GM23338 (cell line): Measurements from ENCODE around the gene PPP2R5C. TPM values are rescaled to one million over a fixed set of nuclear protein-coding genes. Genes with fewer than 3 reads are reported as not detected.

Experiments
- ATAC-seq: fragments of 200-7000 bp; cut with Tn5 transposase; 3 replicates; pipeline ENCODE4 v1.9.1; 2020
- DNase-seq: peaks from one replicate; pipeline ENCODE4 v3.0.0-alpha.2; 2015; ENCODE audit warnings: low spot score
- H2AFZ ChIP-seq: fragments of 200-600 bp; sonication (generic); 2 replicates; pipeline ENCODE4 v1.8.0; 2016; ENCODE audit warnings: antibody characterized with exemption, mild to moderate bottlenecking, moderate library complexity
- H3F3A ChIP-seq: fragments of 200-600 bp; sonication (generic); replicated peaks from 2 replicates; pipeline ENCODE4 v1.8.0; 2017; ENCODE audit warnings: antibody characterized with exemption, mixed run types, low read depth
- H3K27ac ChIP-seq: fragments of 200-600 bp; sonication (generic); 2 replicates; pipeline ENCODE4 v1.6.1; 2016; ENCODE audit warnings: low read depth
- H3K27me3 ChIP-seq: fragments of 200-600 bp; sonication (generic); 2 replicates; pipeline ENCODE4 v1.8.0; 2016; ENCODE audit warnings: mild to moderate bottlenecking, mixed run types, moderate library complexity; ENCODE audit not compliant: insufficient read depth
- H3K36me3 ChIP-seq: fragments of 200-600 bp; sonication (generic); 2 replicates; pipeline ENCODE4 v1.8.0; 2016; ENCODE audit warnings: mild to moderate bottlenecking; ENCODE audit not compliant: insufficient read depth
- H3K4me1 ChIP-seq: fragments of 200-600 bp; sonication (generic); 2 replicates; pipeline ENCODE4 v1.8.0; 2016; ENCODE audit warnings: mild to moderate bottlenecking, moderate library complexity; ENCODE audit not compliant: insufficient read depth
- H3K4me2 ChIP-seq: fragments of 200-600 bp; sonication (generic); 2 replicates; pipeline ENCODE4 v1.7.1; 2017; ENCODE audit warnings: mixed run types
- H3K4me3 ChIP-seq: fragments of 200-600 bp; sonication (generic); 2 replicates; pipeline ENCODE4 v1.6.1; 2016; ENCODE audit warnings: mixed run types
- H3K79me2 ChIP-seq: fragments of 200-600 bp; sonication (generic); replicated peaks from 2 replicates; pipeline ENCODE4 v1.8.0; 2017; ENCODE audit warnings: mild to moderate bottlenecking; ENCODE audit not compliant: insufficient read depth
- H3K9me2 ChIP-seq: fragments of 200-600 bp; sonication (generic); 2 replicates; pipeline ENCODE4 v1.8.0; 2017; ENCODE audit not compliant: insufficient read depth
- H4K20me1 ChIP-seq: fragments of 200-600 bp; sonication (generic); replicated peaks from 2 replicates; pipeline ENCODE4 v1.8.0; 2017; ENCODE audit warnings: mild to moderate bottlenecking; ENCODE audit not compliant: insufficient read depth
- H3K27ac Mint-ChIP-seq: 2 replicates; pipeline ENCODE4 v1.8.0; 2020; ENCODE audit warnings: inconsistent platforms, mild to moderate bottlenecking, moderate library complexity, mixed read lengths
- H3K27me3 Mint-ChIP-seq: 3 replicates; pipeline ENCODE4 v1.8.0; 2022; ENCODE audit warnings: low read depth, mild to moderate bottlenecking, moderate library complexity, mixed read lengths, inconsistent platforms; ENCODE audit not compliant: insufficient read depth, poor library complexity
- H3K36me3 Mint-ChIP-seq: 3 replicates; pipeline ENCODE4 v1.8.0; 2021; ENCODE audit warnings: low read depth, mild to moderate bottlenecking, inconsistent platforms, moderate library complexity, mixed read lengths
- H3K4me1 Mint-ChIP-seq: 3 replicates; pipeline ENCODE4 v1.8.0; 2020; ENCODE audit warnings: mild to moderate bottlenecking, inconsistent platforms, mixed read lengths
- H3K4me3 Mint-ChIP-seq: 3 replicates; pipeline ENCODE4 v1.8.0; 2021; ENCODE audit warnings: moderate library complexity, mild to moderate bottlenecking, inconsistent platforms, mixed read lengths
- H3K9me3 Mint-ChIP-seq: 3 replicates; pipeline ENCODE4 v1.8.0; 2020; ENCODE audit warnings: moderate library complexity, mild to moderate bottlenecking, inconsistent platforms, mixed read lengths
- CREB1 ChIP-seq: fragments of 250-450 bp; sonication (Bioruptor Pico); IDR thresholded peaks from 2 replicates; pipeline ENCODE4 v1.5.0; 2020; ENCODE audit warnings: low read depth, mild to moderate bottlenecking, moderate library complexity
- EZH2phosphoT487 ChIP-seq: fragments of 200-600 bp; sonication (generic); IDR thresholded peaks from one replicate; pipeline ENCODE4 v1.8.1; 2018; ENCODE audit warnings: antibody characterized with exemption; ENCODE audit not compliant: unreplicated experiment
- JUNB ChIP-seq: IDR thresholded peaks from one replicate; pipeline ENCODE4 v1.6.1; 2016; ENCODE audit warnings: antibody characterized with exemption; ENCODE audit not compliant: unreplicated experiment
- POLR2AphosphoS5 ChIP-seq: IDR thresholded peaks from 2 replicates; pipeline ENCODE4 v1.6.1; 2016; ENCODE audit warnings: antibody characterized with exemption, low read depth
- REST ChIP-seq: IDR thresholded peaks from one replicate; pipeline ENCODE4 v1.6.1; 2018; ENCODE audit warnings: antibody characterized with exemption; ENCODE audit not compliant: unreplicated experiment
- STAT1 ChIP-seq: IDR thresholded peaks from one replicate; pipeline ENCODE4 v1.6.1; 2016; ENCODE audit warnings: antibody characterized with exemption; ENCODE audit not compliant: unreplicated experiment
- ZNF114 ChIP-seq: fragments of 250-450 bp; sonication (Bioruptor Pico); IDR thresholded peaks from 2 replicates; pipeline ENCODE4 v1.5.0; 2020; ENCODE audit warnings: mild to moderate bottlenecking, moderate library complexity
- ZNF331 ChIP-seq: fragments of 250-450 bp; sonication (Bioruptor Pico); IDR thresholded peaks from 2 replicates; pipeline ENCODE4 v1.5.0; 2020; ENCODE audit warnings: low read depth, mild to moderate bottlenecking, moderate library complexity
- polyA plus RNA-seq: library from polyadenylated mRNA; unstranded; fragments of >200 nt; fragmentation: Nextera tagmentation; extraction: Ambion mirVana; gene quantifications from 2 replicates; pipeline ENCODE4 v1.2.1, GENCODE V29; 2016
- total RNA-seq: library from RNA; depleted of rRNA; stranded (reverse); fragments of >200 nt; shearing (Covaris generic); gene quantifications from 2 replicates; pipeline ENCODE4 v1.2.3, GENCODE V29; 2014
- TF ChIP-seq, protein P1 (sequence below), 2 experiments: fragments of 200-600 bp in 1 of 2; sonication (generic) in 1 of 2; conservative IDR thresholded peaks; 2 replicates each; pipeline versions ENCODE4 v1.5.1 to v1.6.1; 2016 to 2017; ENCODE audit warnings: antibody characterized with exemption in 2 of 2, low read depth in 2 of 2, mild to moderate bottlenecking in 2 of 2, moderate library complexity in 1 of 2
- TF ChIP-seq, protein P2 (sequence below): fragments of 250-450 bp; sonication (Bioruptor Pico); IDR thresholded peaks from 2 replicates; pipeline ENCODE4 v1.5.0; 2020; ENCODE audit warnings: mild to moderate bottlenecking, moderate library complexity

PPP2R5C gene
- total and polyA plus RNA-seq, 2 experiments from 2014 or later: 75.4 to 79.7 TPM

DNA sequence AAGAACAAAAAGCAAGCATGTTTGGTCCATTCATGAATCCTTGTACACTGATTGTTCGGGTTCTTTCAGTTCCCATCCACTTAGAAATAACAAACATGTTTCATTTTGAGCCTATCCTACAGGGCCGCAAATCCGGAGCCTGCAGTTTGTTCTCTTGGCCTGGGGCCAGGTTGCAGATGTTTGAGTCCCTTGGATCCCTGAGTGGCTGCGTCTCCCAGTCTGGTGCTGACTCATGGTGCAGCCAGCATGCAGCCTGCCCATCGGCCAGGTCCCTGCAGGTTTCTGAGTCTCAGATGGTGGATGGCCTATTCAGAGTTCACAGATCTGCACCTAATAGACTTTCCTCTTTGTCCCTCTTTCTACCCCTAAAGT, 201.0 kb downstream of the PPP2R5C start (continued):
- TF ChIP-seq ZNF114 (CRISPR knock-in tag) (no peak), STAT1 (no peak), JUNB (no peak), EZH2phosphoT487 (no peak), POLR2AphosphoS5 (no peak), REST (no peak)
- TF ChIP-seq, protein P1, sequence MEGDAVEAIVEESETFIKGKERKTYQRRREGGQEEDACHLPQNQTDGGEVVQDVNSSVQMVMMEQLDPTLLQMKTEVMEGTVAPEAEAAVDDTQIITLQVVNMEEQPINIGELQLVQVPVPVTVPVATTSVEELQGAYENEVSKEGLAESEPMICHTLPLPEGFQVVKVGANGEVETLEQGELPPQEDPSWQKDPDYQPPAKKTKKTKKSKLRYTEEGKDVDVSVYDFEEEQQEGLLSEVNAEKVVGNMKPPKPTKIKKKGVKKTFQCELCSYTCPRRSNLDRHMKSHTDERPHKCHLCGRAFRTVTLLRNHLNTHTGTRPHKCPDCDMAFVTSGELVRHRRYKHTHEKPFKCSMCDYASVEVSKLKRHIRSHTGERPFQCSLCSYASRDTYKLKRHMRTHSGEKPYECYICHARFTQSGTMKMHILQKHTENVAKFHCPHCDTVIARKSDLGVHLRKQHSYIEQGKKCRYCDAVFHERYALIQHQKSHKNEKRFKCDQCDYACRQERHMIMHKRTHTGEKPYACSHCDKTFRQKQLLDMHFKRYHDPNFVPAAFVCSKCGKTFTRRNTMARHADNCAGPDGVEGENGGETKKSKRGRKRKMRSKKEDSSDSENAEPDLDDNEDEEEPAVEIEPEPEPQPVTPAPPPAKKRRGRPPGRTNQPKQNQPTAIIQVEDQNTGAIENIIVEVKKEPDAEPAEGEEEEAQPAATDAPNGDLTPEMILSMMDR (conservative IDR thresholded peaks at IDR 0.05; ENCODE audit: low read depth in 2 of 2): no peak

DNA sequence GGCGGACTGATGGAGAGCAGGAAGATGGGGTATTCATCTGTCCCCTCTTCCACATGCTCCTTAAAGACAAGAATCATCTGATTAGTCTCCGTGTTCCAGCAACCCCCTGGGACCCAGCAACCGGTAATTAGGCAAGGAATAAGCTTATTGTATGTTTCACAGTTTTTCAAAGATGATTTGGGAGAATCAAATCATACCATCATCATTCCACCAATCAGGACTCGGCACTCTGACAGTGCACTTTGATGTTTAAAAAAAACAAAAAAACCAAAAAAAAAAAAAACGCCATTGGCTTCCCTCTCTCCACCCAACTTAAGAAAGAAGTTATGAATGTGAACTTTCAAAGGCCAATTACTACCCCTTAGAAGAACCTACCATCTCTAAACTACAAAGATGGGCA, 201.5 kb downstream of the PPP2R5C start:
- H2AFZ ChIP-seq: no peak overlapping the region
- Mint-ChIP-seq H3K27me3 (peaks cover 26% of the 10 kb centered on the region), H3K4me3 (no peak overlapping the region), H3K4me1 (peaks cover 24% of the 10 kb centered on the region; the same call in 2 of the 3 replicates), H3K36me3 (peaks cover 3% of the 10 kb centered on the region; the same call in 2 of the 3 replicates), H3K9me3 (no peaks in the 10 kb centered on the region), H3K27ac (no peak overlapping the region)
- no peak overlapping the region for H3K4me2 ChIP-seq
- H3F3A ChIP-seq: 0 out of 2 replicates have a peak, but pooled peaks cover 5% of the 10 kb centered on the region
- TF ChIP-seq CREB1 (CRISPR knock-in tag) (no peak), ZNF331 (CRISPR knock-in tag) (no peak), STAT1 (no peak)
- TF ChIP-seq, protein P2, sequence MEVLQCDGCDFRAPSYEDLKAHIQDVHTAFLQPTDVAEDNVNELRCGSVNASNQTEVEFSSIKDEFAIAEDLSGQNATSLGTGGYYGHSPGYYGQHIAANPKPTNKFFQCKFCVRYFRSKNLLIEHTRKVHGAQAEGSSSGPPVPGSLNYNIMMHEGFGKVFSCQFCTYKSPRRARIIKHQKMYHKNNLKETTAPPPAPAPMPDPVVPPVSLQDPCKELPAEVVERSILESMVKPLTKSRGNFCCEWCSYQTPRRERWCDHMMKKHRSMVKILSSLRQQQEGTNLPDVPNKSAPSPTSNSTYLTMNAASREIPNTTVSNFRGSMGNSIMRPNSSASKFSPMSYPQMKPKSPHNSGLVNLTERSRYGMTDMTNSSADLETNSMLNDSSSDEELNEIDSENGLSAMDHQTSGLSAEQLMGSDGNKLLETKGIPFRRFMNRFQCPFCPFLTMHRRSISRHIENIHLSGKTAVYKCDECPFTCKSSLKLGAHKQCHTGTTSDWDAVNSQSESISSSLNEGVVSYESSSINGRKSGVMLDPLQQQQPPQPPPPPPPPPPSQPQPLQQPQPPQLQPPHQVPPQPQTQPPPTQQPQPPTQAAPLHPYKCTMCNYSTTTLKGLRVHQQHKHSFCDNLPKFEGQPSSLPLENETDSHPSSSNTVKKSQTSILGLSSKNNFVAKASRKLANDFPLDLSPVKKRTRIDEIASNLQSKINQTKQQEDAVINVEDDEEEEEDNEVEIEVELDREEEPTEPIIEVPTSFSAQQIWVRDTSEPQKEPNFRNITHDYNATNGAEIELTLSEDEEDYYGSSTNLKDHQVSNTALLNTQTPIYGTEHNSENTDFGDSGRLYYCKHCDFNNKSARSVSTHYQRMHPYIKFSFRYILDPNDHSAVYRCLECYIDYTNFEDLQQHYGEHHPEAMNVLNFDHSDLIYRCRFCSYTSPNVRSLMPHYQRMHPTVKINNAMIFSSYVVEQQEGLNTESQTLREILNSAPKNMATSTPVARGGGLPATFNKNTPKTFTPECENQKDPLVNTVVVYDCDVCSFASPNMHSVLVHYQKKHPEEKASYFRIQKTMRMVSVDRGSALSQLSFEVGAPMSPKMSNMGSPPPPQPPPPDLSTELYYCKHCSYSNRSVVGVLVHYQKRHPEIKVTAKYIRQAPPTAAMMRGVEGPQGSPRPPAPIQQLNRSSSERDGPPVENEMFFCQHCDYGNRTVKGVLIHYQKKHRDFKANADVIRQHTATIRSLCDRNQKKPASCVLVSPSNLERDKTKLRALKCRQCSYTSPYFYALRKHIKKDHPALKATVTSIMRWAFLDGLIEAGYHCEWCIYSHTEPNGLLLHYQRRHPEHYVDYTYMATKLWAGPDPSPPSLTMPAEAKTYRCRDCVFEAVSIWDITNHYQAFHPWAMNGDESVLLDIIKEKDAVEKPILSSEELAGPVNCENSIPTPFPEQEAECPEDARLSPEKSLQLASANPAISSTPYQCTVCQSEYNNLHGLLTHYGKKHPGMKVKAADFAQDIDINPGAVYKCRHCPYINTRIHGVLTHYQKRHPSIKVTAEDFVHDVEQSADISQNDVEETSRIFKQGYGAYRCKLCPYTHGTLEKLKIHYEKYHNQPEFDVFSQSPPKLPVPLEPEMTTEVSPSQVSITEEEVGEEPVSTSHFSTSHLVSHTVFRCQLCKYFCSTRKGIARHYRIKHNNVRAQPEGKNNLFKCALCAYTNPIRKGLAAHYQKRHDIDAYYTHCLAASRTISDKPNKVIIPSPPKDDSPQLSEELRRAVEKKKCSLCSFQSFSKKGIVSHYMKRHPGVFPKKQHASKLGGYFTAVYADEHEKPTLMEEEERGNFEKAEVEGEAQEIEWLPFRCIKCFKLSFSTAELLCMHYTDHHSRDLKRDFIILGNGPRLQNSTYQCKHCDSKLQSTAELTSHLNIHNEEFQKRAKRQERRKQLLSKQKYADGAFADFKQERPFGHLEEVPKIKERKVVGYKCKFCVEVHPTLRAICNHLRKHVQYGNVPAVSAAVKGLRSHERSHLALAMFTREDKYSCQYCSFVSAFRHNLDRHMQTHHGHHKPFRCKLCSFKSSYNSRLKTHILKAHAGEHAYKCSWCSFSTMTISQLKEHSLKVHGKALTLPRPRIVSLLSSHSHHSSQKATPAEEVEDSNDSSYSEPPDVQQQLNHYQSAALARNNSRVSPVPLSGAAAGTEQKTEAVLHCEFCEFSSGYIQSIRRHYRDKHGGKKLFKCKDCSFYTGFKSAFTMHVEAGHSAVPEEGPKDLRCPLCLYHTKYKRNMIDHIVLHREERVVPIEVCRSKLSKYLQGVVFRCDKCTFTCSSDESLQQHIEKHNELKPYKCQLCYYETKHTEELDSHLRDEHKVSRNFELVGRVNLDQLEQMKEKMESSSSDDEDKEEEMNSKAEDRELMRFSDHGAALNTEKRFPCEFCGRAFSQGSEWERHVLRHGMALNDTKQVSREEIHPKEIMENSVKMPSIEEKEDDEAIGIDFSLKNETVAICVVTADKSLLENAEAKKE (CRISPR knock-in tag): no peak
- peaks cover 25% of the 10 kb centered on the region; the same call in 1 of the 2 replicates for H3K27me3 ChIP-seq
- DNase-seq (no peak), ATAC-seq (no peak)
- peaks cover 12% of the 10 kb centered on the region for H3K4me1 ChIP-seq
- no peaks in the 10 kb centered on the region for H3K36me3 ChIP-seq
- H3K79me2 ChIP-seq: peaks cover 31% of the 10 kb centered on the region
- H4K20me1 ChIP-seq: peaks cover 4% of the 10 kb centered on the region; the same call in 1 of the 2 replicates
- no peaks in the 10 kb centered on the region for H3K9me2 ChIP-seq
- no peak overlapping the region for H3K4me3 ChIP-seq
- H3K27ac ChIP-seq: no peak overlapping the region
